ENCODE data around the gene CRTC1.

CRTC1 gene

DNA sequence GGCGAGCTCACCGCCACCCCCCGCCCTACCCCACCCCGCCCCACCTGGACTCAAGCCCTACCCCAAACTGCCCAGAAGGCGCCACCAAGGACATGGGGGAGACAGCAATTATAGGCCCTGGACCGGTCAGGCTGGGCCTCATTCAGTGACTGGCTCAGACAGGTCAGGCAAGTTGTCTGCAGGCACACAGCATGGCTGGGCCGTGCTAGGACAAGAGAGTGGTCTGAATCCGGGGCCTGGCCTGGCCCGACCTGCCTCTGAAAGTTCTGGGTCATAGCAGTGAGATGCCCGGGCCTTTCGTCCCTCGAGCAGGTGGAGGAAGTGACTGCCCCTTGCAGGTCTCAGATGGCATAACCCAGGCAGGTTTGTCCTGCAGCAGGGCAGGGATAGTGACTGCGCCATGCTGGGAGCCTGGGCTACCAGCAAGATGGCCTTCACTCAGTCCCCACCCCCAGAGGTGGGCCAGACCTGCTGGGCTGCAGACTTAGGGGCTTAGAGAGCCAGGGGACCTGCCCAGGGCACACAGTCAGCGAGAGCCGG lies 86.6 kb downstream of the CRTC1 start:
- DNase-seq (ENCODE audit: low read depth, low spot score), result no peak

- no peak for DNase-seq (ENCODE audit: low read depth, low spot score)
Measured at GRCh38 chr19:18770663-18771327, 87.3 kb downstream of the CRTC1 start.

- DNase-seq (ENCODE audit: low read depth, low spot score), result no peak
Measured at GRCh38 chr19:18771328-18772242, 88.1 kb downstream of the CRTC1 start.

DNA sequence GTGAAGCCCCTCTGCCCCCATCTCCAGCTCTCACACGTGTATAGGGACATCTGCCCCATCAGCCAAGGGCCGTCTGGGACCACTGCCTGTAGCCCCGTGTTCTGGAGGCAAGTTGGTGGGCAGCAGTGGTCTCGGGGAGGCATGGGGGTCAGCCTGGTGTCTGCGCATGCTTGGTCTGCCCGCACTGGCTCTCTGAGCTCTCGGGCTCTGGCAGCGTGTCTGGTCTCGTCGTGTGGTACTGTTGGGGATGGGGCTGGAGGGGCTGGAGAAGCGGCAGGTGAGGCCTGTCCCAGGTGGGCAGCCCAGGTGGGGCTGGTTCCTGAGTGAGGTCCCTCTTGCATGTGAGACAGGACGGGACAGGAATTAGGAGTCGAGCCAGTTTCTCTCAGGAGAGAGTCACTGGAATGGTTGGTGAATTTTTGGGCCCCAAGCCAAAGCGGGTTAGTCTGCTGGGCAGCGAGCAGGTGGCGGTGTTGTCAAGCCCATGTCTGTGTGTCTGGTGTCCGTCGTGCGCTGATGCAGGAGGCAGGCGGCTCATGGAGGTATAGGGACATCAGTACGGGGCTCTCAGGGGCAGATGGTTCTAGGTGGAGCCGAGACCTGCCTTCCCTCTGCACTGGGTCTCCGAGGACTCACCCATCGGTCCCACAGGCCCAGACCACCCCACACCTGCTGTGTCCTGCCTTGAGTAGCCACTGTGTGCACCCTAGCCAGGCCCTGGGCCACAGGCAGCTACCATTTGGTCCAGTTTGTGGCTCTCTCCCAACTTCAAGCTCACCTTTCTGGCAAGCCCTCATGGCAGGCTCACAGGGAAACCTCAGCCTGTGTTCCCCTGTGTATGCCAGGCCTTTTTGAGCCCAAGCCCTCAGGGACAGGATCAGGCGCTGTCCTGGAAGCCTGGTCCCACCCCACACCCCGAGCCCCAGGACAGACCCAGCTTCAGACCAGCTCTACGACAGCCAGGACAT lies 89.4 kb downstream of the CRTC1 start:
- DNase-seq (ENCODE audit: low read depth, low spot score), result no peak

GRCh38 chr19:18773682-18774081 lies 90.2 kb downstream of the CRTC1 start:
- no peak for DNase-seq (ENCODE audit: low read depth, low spot score)

GRCh38 chr19:18774107-18774506 lies 90.6 kb downstream of the CRTC1 start:
- no peak for DNase-seq (ENCODE audit: low read depth, low spot score)

GRCh38 chr19:18774782-18775444 lies 91.4 kb downstream of the CRTC1 start:
- no peak for DNase-seq (ENCODE audit: low read depth, low spot score)

DNA sequence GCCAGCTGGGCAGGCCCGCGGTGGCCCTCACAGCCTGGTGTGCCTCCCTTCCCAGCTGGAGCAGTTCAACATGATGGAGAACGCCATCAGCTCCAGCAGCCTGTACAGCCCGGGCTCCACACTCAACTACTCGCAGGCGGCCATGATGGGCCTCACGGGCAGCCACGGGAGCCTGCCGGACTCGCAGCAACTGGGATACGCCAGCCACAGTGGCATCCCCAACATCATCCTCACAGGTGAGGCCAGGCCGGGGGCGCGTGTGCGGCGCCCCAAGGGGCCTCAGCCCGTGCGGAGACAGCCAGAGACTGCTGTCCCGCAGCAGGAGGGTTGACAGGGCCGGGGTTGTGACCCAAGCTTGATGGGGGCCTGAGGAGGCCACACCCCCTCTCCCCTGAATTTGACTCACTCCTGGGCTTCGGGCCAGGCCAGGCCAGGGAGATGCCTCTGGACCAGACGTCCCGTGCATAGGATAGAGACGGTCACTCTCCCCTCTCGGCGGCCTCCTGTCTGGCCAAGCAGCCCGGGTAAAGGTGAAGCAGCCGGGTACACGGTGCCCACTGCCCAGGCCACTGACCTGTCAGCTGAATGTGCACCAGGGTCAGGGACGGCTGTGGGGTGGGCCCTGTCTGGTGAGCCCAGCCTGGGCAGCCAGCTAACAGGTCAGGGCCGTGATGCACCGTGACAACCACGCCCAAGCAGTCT lies 92.3 kb downstream of the CRTC1 start:
- no peak for DNase-seq (ENCODE audit: low read depth, low spot score)

DNA sequence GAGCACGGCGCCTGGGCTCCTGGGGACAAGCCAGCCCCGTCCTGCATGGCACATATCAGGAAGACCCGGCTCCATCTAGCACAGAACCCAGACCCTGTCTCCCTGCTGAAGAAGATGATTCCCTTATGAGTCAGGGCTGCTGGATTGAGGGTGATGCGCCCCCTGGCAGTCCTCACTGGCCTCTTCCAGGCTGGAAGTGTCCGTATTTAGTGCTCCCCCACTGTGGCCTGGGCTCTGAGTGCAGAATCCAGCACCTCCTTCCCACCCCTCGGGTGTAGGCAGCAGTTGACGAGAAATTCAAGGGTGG lies 92.8 kb downstream of the CRTC1 start:
- DNase-seq (ENCODE audit: low read depth, low spot score), result no peak

- no peak for DNase-seq (ENCODE audit: low read depth, low spot score)
Measured at GRCh38 chr19:18776736-18777135, 93.3 kb downstream of the CRTC1 start.

DNA sequence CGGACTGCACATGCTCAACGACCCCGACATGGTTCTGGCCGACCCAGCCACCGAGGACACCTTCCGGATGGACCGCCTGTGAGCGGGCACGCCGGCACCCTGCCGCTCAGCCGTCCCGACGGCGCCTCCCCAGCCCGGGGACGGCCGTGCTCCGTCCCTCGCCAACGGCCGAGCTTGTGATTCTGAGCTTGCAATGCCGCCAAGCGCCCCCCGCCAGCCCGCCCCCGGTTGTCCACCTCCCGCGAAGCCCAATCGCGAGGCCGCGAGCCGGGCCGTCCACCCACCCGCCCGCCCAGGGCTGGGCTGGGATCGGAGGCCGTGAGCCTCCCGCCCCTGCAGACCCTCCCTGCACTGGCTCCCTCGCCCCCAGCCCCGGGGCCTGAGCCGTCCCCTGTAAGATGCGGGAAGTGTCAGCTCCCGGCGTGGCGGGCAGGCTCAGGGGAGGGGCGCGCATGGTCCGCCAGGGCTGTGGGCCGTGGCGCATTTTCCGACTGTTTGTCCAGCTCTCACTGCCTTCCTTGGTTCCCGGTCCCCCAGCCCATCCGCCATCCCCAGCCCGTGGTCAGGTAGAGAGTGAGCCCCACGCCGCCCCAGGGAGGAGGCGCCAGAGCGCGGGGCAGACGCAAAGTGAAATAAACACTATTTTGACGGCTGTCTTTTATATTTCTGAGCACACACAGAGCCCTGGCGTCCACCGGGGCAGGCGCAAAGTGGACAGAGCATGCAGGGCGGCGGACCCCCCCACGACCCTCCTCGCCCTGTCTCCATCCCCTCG lies 94.0 kb downstream of the CRTC1 start:
- no peak for DNase-seq (ENCODE audit: low read depth, low spot score)

DNA sequence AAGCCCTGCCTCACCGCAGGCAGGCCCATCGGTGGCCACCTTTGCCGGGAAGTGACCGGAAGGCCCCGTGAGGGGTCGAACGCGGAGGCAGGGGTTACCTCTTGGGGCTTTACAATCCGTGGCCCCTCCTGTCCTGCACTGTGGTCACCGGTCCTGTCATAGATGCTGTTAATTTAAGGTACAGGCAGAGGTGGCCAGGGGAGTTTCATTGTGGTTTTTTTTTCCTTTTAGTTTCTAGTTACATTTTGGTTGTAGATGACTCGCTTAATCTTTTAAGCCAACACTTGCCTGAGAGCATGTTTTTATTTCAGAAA lies 94.6 kb downstream of the CRTC1 start:
- DNase-seq (ENCODE audit: low read depth, low spot score), result no peak

DNA sequence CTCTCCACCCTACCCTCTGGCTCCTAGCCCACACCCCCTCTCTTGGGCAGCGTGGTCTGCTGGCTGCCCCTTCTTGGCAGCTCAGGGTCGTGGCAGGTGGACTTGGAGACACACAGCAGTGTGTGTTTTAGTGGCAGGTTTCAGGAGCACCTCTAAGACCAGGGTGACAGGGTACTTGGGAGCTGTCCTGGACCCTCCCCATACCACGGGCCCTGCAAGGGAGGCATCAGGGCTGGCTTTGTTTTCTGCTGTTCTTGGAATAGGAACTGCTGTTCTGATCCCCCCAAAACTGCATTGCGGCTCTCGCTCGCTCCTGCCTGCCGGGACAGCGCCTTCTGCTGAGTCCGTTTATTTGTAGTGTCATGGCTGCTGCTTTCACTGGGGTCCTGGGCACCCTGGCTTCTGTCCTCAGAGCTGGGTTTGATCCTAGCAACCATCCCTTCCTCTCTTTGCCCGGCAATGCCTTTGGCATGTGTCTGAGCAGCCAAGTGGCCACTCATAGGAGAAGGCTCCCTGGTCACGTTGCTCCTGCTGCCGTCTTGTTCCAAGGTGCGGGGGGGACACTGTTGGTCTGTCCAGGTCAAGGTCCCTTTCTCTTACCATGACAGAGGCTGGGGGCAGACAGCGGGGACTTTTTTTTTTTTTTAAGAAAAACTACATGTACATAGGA lies 95.5 kb downstream of the CRTC1 start:
- DNase-seq (ENCODE audit: low read depth, low spot score), result no peak

DNA sequence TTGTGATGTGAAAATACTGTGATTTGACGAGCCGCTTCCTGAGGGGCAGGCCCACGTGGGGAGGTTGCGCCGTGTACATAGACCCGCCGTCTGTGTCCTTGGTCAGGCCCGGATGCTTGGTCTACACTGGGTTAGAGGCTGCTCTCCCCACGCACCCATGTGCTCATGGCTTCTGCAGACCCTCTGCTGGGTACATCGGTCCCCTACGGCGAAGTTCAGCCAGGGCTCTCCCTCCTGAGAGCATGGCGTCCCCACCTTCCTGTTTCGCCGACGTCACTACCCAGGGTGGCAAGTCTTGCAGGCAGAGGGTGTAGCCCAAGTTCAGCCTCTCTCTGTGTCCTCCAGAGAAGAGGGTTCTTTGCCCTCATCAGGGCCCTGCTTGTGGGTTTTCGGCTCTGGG lies 96.6 kb downstream of the CRTC1 start:
- no peak for DNase-seq (ENCODE audit: low read depth, low spot score)

GRCh38 chr19:18780631-18781030 lies 97.2 kb downstream of the CRTC1 start:
- no peak for DNase-seq (ENCODE audit: low read depth, low spot score)

DNA sequence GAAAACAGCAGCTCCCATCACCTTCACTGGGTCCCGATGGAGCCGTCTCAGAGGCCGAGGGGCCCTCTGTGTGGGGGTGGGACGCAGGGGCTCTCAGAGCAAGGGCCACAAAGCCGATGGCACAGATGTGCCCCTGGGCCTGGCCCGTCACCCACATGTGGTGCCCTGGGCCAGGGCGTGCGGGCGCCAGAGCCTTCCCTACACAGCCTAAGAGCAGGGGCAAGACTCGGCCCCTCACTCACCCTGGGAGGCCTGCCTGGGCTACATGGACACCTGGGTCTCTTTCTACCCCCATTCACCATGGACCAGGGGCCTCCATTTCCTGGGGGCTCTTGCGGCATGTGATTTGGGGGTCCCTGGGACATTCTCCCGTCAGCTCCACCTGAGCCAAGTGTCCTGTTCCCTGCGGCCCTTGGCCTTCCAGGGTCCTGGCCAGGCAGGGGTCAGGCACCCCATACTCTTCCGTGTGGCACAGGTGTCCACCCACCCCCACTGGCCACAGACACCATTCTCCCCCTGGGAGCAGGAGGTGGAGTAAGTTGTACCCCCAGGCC lies 97.6 kb downstream of the CRTC1 start:
- DNase-seq (ENCODE audit: low read depth, low spot score), result no peak

GRCh38 chr19:18781885-18782527 lies 98.5 kb downstream of the CRTC1 start:
- no peak for DNase-seq (ENCODE audit: low read depth, low spot score)

DNA sequence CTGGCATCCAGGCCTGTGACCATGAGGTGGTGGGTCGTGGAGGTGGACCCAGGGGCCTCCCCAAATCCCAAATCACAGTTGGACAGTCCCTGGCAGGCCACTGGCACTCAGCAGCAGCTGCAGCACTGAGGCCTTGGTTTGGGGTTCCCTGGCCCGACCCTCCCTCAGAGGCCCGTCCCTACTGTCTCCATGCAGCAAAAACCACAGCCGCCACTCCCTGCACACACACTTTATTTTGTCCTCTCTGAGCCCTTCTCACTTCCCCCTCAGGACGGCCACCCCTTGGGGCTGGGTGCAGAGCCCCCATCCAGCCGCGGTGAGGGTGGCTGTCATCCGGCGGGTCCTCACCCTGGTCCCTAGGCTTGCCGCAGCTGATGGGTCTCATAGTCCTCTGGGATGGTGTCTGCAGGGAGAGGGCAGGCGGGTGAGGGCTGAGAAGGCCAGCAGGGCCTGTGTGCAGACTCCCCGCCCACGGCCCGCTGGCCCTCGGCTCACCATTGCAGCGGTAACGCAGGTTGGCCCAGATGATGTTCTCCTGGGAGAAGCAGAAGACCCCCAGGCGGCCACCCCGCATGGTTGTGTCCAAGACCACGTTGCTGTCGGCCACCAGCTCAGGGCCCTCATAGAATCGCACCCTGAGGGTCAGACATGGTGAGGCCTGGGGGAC lies 99.2 kb downstream of the CRTC1 start:
- no peak for DNase-seq (ENCODE audit: low read depth, low spot score)

All from brain pericyte (primary cell).